GM23338 (cell line): ENCODE data around the gene GPSM1. TPM values are rescaled to one million over a fixed set of nuclear protein-coding genes. Genes with fewer than 3 reads are reported as not detected.

Experiments used
- ATAC-seq: fragments of 200-7000 bp; cut with Tn5 transposase; 3 replicates; pipeline ENCODE4 v1.9.1; 2020
- DNase-seq: peaks from one replicate; pipeline ENCODE4 v3.0.0-alpha.2; 2015; ENCODE audit warnings: low spot score
- H2AFZ ChIP-seq: fragments of 200-600 bp; sonication (generic); 2 replicates; pipeline ENCODE4 v1.8.0; 2016; ENCODE audit warnings: antibody characterized with exemption, mild to moderate bottlenecking, moderate library complexity
- H3F3A ChIP-seq: fragments of 200-600 bp; sonication (generic); replicated peaks from 2 replicates; pipeline ENCODE4 v1.8.0; 2017; ENCODE audit warnings: antibody characterized with exemption, mixed run types, low read depth
- H3K27ac ChIP-seq: fragments of 200-600 bp; sonication (generic); 2 replicates; pipeline ENCODE4 v1.6.1; 2016; ENCODE audit warnings: low read depth
- H3K27me3 ChIP-seq: fragments of 200-600 bp; sonication (generic); 2 replicates; pipeline ENCODE4 v1.8.0; 2016; ENCODE audit warnings: mild to moderate bottlenecking, mixed run types, moderate library complexity; ENCODE audit not compliant: insufficient read depth
- H3K36me3 ChIP-seq: fragments of 200-600 bp; sonication (generic); 2 replicates; pipeline ENCODE4 v1.8.0; 2016; ENCODE audit warnings: mild to moderate bottlenecking; ENCODE audit not compliant: insufficient read depth
- H3K4me1 ChIP-seq: fragments of 200-600 bp; sonication (generic); 2 replicates; pipeline ENCODE4 v1.8.0; 2016; ENCODE audit warnings: mild to moderate bottlenecking, moderate library complexity; ENCODE audit not compliant: insufficient read depth
- H3K4me2 ChIP-seq: fragments of 200-600 bp; sonication (generic); 2 replicates; pipeline ENCODE4 v1.7.1; 2017; ENCODE audit warnings: mixed run types
- H3K4me3 ChIP-seq: fragments of 200-600 bp; sonication (generic); 2 replicates; pipeline ENCODE4 v1.6.1; 2016; ENCODE audit warnings: mixed run types
- H3K79me2 ChIP-seq: fragments of 200-600 bp; sonication (generic); replicated peaks from 2 replicates; pipeline ENCODE4 v1.8.0; 2017; ENCODE audit warnings: mild to moderate bottlenecking; ENCODE audit not compliant: insufficient read depth
- H3K9me2 ChIP-seq: fragments of 200-600 bp; sonication (generic); 2 replicates; pipeline ENCODE4 v1.8.0; 2017; ENCODE audit not compliant: insufficient read depth
- H4K20me1 ChIP-seq: fragments of 200-600 bp; sonication (generic); replicated peaks from 2 replicates; pipeline ENCODE4 v1.8.0; 2017; ENCODE audit warnings: mild to moderate bottlenecking; ENCODE audit not compliant: insufficient read depth
- H3K27ac Mint-ChIP-seq: 2 replicates; pipeline ENCODE4 v1.8.0; 2020; ENCODE audit warnings: inconsistent platforms, mild to moderate bottlenecking, moderate library complexity, mixed read lengths
- H3K27me3 Mint-ChIP-seq: 3 replicates; pipeline ENCODE4 v1.8.0; 2022; ENCODE audit warnings: low read depth, mild to moderate bottlenecking, moderate library complexity, mixed read lengths, inconsistent platforms; ENCODE audit not compliant: insufficient read depth, poor library complexity
- H3K36me3 Mint-ChIP-seq: 3 replicates; pipeline ENCODE4 v1.8.0; 2021; ENCODE audit warnings: low read depth, mild to moderate bottlenecking, inconsistent platforms, moderate library complexity, mixed read lengths
- H3K4me1 Mint-ChIP-seq: 3 replicates; pipeline ENCODE4 v1.8.0; 2020; ENCODE audit warnings: mild to moderate bottlenecking, inconsistent platforms, mixed read lengths
- H3K4me3 Mint-ChIP-seq: 3 replicates; pipeline ENCODE4 v1.8.0; 2021; ENCODE audit warnings: moderate library complexity, mild to moderate bottlenecking, inconsistent platforms, mixed read lengths
- H3K9me3 Mint-ChIP-seq: 3 replicates; pipeline ENCODE4 v1.8.0; 2020; ENCODE audit warnings: moderate library complexity, mild to moderate bottlenecking, inconsistent platforms, mixed read lengths
- CREB1 ChIP-seq: fragments of 250-450 bp; sonication (Bioruptor Pico); IDR thresholded peaks from 2 replicates; pipeline ENCODE4 v1.5.0; 2020; ENCODE audit warnings: low read depth, mild to moderate bottlenecking, moderate library complexity
- CTCF ChIP-seq, 2 experiments: fragments of 200-600 bp in 1 of 2; sonication (generic) in 1 of 2; conservative IDR thresholded peaks; 2 replicates each; pipeline versions ENCODE4 v1.5.1 to v1.6.1; 2016 to 2017; ENCODE audit warnings: antibody characterized with exemption in 2 of 2, low read depth in 2 of 2, mild to moderate bottlenecking in 2 of 2, moderate library complexity in 1 of 2
- EZH2 ChIP-seq: fragments of 200-600 bp; sonication (generic); IDR thresholded peaks from one replicate; pipeline ENCODE4 v1.8.0; 2017; ENCODE audit warnings: antibody characterized with exemption, mild to moderate bottlenecking, low read depth; ENCODE audit not compliant: unreplicated experiment
- EZH2phosphoT487 ChIP-seq: fragments of 200-600 bp; sonication (generic); IDR thresholded peaks from one replicate; pipeline ENCODE4 v1.8.1; 2018; ENCODE audit warnings: antibody characterized with exemption; ENCODE audit not compliant: unreplicated experiment
- NANOG ChIP-seq: IDR thresholded peaks from 2 replicates; pipeline ENCODE4 v1.6.1; 2016; ENCODE audit warnings: antibody characterized with exemption, borderline replicate concordance
- REST ChIP-seq: IDR thresholded peaks from one replicate; pipeline ENCODE4 v1.6.1; 2018; ENCODE audit warnings: antibody characterized with exemption; ENCODE audit not compliant: unreplicated experiment
- STAT1 ChIP-seq: IDR thresholded peaks from one replicate; pipeline ENCODE4 v1.6.1; 2016; ENCODE audit warnings: antibody characterized with exemption; ENCODE audit not compliant: unreplicated experiment
- ZNF114 ChIP-seq: fragments of 250-450 bp; sonication (Bioruptor Pico); IDR thresholded peaks from 2 replicates; pipeline ENCODE4 v1.5.0; 2020; ENCODE audit warnings: mild to moderate bottlenecking, moderate library complexity
- ZNF331 ChIP-seq: fragments of 250-450 bp; sonication (Bioruptor Pico); IDR thresholded peaks from 2 replicates; pipeline ENCODE4 v1.5.0; 2020; ENCODE audit warnings: low read depth, mild to moderate bottlenecking, moderate library complexity
- ZNF462 ChIP-seq: fragments of 250-450 bp; sonication (Bioruptor Pico); IDR thresholded peaks from 2 replicates; pipeline ENCODE4 v1.5.0; 2020; ENCODE audit warnings: mild to moderate bottlenecking, moderate library complexity
- polyA plus RNA-seq: library from polyadenylated mRNA; unstranded; fragments of >200 nt; fragmentation: Nextera tagmentation; extraction: Ambion mirVana; gene quantifications from 2 replicates; pipeline ENCODE4 v1.2.1, GENCODE V29; 2016
- total RNA-seq: library from RNA; depleted of rRNA; stranded (reverse); fragments of >200 nt; shearing (Covaris generic); gene quantifications from 2 replicates; pipeline ENCODE4 v1.2.3, GENCODE V29; 2014

GPSM1 gene
- total and polyA plus RNA-seq, 2 experiments from 2014 or later: 4.8 to 23.2 TPM

- peak in 1 of 2 experiments; percentile 35; a peak in 2 of 4 replicates for TF ChIP-seq CTCF (conservative IDR thresholded peaks at IDR 0.05; ENCODE audit: low read depth in 2 of 2)
Observed at GRCh38 chr9:136342181-136343120, 15.1 kb downstream of the GPSM1 start (continued).

GRCh38 chr9:136343121-136343883 is 16.0 kb downstream of the GPSM1 start:
- Histone ChIP-seq H2AFZ (no peak overlapping the region), H3K27me3 (no peaks in the 10 kb centered on the region), H3F3A (peaks cover 3% of the 10 kb centered on the region; the same call in 1 of the 2 replicates), H3K4me1 (peaks cover 5% of the 10 kb centered on the region), H3K27ac (peak overlapping the region; percentile 59; the same call in 1 of the 2 replicates), H3K4me3 (peak overlapping the region; percentile 72; the same call in 1 of the 2 replicates), H4K20me1 (no peaks in the 10 kb centered on the region; the same call in 1 of the 2 replicates), H3K36me3 (no peaks in the 10 kb centered on the region), H3K4me2 (peak overlapping the region; percentile 84; the same call in 1 of the 2 replicates), H3K9me2 (no peaks in the 10 kb centered on the region), H3K79me2 (no peaks in the 10 kb centered on the region)
- DNase-seq (no peak), ATAC-seq (peak; percentile 1)
- H3K4me1 Mint-ChIP-seq: peaks cover 3% of the 10 kb centered on the region
- no peaks in the 10 kb centered on the region; the same call in 1 of the 3 replicates for H3K9me3 Mint-ChIP-seq
- no peak overlapping the region for H3K27ac Mint-ChIP-seq
- no peaks in the 10 kb centered on the region for H3K36me3 Mint-ChIP-seq
- H3K4me3 Mint-ChIP-seq: peak overlapping the region; percentile 73
- H3K27me3 Mint-ChIP-seq: peaks cover 20% of the 10 kb centered on the region
- TF ChIP-seq EZH2phosphoT487 (no peak), EZH2 (no peak), NANOG (no peak), ZNF114 (CRISPR knock-in tag) (no peak), STAT1 (no peak), ZNF331 (CRISPR knock-in tag) (no peak), REST (no peak), ZNF462 (CRISPR knock-in tag) (no peak), CREB1 (no peak)
